HG03064 (cell line): ENCODE data around the gene SLC4A5.
"Not testable (repeated sequence)": the region's sequence is repeated elsewhere in the genome, so short reads cannot be mapped to it uniquely, and the experiment has no call there.

Experiments
- ATAC-seq: cut with Tn5 transposase; IDR thresholded peaks from one replicate; pipeline ENCODE4 v1.9.1; 2021; ENCODE audit warnings: low read depth; ENCODE audit not compliant: unreplicated experiment

SLC4A5 gene

DNA sequence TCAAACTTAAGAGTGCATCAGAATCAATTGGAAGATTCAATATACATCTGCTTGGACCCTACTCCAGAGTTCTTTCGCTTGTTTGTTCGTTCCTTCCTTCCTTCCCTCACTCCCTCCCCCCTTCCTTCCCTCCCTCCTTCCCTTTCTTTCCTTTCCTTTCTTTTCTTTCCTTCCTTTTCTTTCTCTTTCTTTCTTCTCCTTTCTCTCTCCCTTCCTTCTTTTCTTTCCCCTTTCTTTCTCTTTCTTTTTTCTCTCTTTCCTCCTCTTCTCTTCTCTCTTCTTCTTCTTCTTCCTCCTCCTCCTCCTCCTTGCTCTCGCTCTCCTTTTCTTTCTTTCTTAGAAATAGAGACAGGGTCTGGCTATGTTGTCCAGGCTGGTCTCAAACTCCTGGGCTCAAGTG lies 98.9 kb downstream of the SLC4A5 start:
- no peak for ATAC-seq

DNA sequence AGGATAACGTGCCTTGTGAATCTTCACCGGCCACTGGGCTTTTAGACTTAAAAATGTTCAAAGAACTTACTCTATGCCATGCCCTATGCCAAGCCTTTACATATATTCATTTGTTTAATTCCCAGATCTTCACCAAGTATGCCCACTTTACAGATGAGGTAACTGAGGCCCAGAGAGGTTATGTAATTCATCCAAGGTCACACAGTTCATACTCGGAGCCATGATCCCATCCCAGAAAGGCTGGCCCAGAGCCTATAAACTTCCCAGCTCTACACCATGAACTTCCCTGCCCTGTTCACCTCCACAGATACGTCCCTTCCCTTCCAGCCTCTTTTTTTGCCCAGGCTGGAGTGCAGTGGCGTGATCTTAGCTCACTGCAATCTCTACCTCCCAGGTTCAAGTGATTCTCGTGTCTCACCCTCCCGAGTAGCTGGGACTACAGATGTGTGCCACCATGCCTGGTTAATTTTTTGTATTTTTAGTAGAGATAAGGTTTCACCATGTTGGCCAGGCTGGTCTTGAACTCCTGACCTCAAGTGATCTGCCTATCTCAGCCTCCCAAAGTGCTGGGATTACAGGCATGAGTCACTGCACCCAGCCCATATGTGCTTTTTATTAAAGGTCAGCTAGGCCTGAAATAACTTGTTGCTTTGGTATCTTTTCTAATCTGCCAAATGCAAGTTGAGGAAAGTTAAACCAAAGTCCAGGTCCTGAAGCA lies 100.7 kb downstream of the SLC4A5 start:
- no peak for ATAC-seq

DNA sequence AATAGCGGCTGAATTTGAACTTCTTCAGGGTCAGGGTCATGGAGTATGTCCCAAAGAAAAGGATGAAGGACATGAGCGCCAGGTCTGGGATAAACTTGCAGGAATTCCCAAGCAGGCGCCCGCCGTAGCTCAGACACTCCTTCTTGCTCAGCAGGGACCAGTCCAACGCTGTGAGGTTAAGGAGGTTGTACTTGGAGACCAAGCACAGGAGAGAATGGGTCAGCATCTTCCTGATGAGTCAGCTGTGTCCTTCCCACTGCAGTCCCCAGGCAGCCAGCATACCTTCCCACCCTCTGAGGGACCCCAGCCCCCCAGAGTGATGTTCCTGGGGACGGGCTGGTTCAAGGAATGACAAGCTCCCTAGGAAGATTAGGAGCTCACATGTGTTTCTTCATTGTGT lies 103.9 kb downstream of the SLC4A5 start:
- ATAC-seq: no peak

DNA sequence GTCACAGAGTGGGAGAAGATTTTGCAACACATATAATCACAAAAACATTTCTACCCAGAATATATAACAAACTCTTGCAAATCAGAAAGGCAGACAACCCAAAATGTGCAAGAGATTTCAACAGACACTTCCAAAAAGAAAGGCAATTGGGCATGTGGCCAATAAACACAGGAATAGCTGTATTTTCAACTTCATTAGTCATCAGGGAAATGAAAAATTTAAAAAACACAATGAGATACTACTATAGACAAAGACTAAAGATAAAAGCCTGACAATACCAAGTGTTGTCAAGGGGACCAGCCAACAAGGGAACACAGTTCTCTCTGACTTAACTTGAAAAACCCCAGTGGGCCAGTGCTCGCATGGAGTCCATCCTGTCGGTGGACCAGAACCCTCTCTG lies 104.3 kb downstream of the SLC4A5 start:
- ATAC-seq: no peak

DNA sequence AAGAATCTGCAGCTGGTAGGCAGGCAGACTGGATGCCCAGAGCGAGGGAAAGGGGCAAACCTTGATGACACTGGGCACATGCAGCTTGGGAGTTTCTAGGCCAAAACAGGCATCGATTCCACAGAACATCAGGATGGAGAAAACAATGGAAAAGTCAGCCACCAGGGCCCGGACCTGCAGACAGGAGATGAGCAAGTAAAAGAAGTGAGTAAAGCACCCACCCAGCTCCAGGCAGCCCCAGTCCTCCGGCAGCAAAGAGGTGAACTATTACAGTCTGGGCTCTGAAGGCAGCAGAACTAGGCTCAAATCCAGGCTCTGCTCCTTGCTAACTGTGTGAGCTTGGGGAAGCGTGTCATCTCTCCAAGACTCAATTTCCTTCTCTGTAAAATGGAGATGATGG lies 108.2 kb downstream of the SLC4A5 start:
- no peak for ATAC-seq

DNA sequence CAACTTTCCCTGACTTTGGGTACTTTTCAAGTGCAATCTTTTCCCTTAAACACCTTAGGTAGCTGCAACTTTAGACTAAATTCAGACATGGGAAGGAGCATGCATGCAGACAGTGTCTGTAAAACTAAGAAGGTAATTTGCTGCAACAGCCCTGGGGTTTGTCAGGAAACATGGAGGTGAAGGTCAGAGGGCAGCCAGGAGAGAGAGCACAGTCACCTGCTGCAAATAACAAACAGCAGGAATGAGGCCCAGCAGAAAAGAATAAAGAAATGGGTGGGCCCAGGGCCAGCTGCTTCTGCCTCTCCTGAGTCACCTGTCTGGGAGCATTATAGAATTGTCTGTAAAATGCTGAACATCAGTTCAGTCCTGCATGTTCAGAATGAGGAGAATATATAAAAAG lies 109.6 kb downstream of the SLC4A5 start:
- ATAC-seq: no peak

DNA sequence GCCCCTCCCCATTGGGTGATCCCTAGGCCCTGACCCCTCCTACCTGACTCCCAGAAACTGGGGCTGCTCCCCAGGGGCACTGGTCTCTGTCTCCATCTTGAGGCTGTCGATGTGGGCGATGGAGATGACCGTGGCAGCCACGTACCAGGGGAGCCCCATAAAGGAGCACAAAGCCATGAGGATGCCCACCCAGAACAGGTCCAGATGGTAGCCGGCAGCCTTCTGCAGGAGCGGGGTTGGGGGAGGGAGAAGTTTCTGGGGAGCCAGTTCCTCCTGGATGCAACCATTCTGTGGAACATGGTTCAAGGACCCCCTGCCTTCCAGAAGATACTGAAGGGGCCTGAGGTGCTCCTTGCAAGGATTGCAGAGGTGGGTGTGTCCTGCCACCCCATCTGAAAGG lies 110.8 kb downstream of the SLC4A5 start:
- no peak for ATAC-seq

DNA sequence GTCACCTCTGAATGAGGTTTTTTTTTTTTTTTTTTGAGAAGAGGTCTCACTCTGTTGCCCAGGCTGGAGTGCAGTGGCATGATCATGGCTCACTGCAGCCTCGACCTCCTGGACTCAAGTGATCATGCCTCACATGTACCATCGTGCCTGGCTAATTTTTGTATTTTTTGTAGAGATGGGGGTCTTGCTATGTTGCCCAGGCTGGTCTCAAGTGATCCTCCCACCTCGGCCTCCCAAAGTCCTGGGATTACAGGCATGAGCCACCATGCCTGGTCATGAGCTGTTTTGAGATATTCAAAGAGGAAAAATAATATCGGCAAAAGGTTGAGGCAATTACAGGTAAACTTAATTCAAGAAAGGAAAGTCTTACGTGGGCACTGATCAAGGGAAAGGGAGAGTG lies 113.4 kb downstream of the SLC4A5 start:
- ATAC-seq: not testable (repeated sequence)

DNA sequence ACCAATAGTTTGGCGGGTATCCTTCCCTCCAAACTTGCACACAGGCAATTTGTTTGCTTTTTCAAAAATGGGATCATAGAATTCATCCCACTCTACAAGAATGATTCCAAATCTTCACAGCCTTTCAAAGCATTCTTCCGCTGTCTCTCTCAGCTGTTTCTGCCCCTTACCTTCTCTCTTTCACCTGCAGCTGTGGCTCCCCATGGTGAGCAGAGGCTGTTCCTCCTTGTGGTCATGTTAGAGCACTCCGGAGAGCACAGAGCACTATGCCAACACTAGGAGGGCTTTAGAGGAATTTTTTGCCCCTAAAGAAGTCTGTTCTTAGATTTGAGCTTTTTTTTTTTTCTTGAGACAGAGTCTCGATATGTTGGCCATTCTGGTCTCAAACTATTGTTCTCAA lies 114.4 kb downstream of the SLC4A5 start:
- no peak for ATAC-seq

DNA sequence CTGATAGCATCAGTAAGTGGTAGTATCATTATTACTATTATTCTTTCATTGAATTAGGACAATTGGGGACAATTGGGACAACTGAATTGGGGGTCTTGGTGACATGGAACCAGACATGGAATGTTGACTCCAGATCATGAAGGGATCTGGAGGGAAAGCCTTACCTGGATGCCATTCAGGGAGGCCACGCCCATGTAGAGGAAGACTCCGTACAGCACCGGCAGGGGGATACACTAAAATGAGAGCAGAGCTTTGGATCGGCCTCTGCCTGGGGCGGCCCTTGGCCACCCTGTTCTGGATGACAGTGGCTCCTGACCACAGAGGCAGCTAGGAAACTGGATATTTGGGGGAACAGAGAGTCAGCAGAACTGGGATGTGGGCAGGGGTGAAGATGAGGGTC lies 115.6 kb downstream of the SLC4A5 start:
- no peak for ATAC-seq

DNA sequence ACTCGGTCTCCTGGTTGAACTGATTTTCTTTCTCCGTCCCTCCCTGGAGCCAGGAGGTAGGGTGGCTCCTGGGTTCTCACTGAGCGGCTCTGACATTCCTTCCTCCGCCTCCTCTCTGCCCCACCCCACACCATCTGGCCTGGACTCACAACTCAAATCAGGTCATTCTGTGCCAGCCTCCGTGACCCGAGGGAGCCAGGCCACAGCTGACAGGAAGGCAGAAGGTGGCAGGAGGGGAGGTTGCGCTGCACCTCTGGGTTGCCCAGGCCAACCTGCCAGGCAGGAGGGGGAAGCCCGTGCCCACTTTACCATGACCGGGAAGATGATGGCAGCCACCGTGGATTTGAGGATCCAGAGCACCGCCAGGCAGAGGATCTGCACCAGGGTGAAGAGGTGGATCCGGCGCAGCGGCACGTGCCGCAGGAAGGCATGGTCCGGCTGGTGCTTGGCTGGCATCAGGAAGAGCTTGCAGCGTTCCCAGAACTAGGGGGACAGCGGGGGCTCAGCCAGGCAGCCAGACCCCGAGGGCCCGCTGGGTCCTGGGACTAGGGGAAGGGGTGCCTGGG lies 116.5 kb downstream of the SLC4A5 start:
- no peak for ATAC-seq

DNA sequence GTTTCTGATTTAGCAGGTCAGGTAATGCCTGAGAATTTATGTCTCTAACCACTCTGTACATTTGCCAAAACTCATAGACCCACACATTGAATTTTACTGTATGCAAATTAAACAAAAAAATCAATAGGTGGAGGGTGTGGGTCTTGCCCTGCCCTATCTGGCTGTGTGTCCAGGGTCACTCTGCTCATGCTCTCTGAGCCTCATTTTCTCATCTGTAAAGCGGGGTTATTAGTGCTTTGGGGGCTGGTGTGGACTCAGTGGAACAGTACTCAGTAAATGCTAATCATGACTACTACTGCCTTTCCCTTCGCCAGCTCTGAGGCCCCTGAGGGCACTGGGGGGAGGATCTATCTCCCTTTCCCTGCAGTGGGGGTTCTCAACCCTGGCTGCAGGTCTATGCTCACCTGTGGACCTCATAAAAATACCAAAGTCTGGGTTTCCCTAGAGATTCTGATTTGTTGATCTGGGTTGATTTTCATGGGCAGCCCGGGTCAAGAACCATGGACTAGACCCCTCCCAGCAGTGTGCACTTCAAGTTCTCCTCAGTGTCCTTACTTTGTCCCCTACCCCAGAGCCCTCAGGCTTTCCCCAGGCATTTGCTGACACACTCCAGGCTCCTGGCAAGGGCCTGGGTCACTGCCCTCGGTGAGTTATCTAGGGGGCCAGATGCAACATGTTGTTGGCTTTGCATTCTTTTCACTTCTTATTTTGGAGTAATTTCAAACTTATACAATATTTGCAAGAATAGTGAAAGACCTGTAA lies 117.3 kb downstream of the SLC4A5 start:
- no peak for ATAC-seq

DNA sequence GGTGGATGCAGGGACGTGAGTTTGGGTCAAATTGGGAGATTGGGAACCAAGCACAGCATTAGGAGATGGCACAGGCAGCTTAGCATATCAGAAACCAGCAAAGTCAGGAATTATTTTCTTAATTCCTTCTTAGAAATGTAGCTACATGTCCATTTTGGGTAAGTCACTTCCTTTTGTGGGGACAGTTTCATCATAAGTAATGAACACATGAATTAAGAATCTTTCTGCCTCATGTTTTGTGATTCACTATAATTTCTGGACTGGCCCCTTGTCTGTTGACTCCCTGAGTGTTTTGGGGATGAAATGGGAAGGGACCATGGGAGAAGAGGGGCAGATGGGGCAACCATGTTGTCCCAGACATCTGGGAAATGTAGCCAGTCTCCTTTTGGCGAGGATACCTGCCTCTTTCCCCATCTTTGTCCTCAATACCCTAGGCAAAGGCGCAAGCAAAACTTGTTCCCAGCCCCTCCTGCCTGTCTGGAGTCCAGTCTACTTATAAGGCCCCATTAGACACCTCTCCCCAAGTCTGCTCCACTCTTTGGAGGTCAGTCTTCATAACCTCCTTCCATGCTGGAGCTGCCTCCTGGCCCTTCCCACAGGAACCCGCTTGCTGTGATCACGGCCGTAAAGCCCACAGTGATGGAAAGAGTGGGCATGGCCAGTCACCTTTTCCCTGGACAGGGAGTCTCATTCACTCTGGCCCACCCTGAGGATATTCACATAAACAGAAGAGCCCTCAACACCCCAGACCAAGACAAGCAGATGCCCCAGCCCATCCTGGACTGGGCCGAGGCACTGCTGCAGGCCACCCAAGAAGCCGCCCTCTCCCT lies 119.1 kb downstream of the SLC4A5 start:
- no peak for ATAC-seq

DNA sequence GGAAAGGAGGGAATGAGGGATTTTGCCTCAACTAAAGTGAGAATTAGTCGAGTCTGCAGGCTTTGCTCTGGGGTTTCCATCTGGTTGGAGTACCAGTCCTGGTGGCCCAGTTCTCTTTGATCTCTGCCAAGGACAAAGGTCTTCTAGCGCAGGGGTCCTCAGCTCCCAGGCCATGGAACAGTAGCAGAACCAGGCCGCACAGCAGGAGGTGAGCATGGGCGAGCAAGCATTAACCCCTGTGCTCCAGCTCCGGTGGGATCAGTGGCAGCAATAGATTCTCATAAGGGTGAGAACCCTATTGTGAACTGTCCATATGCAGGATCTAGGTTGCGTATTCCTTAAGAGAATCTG lies 120.9 kb downstream of the SLC4A5 start:
- ATAC-seq: no peak

DNA sequence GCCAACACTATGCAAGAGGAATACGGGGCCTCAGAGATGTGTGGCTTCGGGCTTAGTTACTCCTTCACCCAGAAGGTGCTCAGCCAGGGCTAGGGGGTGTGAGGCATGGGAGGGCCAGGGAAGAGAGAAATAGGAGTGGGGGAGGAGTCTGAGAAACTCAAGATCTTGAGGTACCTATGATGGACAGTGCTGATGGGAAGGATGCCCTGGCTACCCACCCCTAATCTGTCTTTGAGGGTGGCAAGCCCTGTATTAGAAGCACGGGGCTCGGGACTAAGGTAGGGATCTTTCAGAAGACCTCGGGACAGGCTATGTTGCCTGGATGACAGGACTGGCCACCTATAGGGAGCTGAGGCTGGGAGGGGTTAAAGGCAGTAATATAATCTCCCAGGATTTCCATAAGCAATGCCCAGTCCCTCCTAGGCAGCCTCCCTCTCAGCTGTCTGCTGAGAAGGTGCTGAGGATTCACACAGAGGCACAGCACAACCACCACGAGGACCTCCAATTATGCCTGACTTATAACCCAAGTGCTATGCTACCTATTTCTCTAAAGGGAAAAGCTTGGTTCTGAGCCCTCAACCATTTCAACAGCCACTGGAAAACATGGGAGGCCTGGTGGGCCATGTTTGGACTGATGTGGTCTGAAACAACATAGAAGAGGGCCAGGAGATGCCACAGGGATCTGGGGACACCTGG lies 121.5 kb downstream of the SLC4A5 start:
- no peak for ATAC-seq

DNA sequence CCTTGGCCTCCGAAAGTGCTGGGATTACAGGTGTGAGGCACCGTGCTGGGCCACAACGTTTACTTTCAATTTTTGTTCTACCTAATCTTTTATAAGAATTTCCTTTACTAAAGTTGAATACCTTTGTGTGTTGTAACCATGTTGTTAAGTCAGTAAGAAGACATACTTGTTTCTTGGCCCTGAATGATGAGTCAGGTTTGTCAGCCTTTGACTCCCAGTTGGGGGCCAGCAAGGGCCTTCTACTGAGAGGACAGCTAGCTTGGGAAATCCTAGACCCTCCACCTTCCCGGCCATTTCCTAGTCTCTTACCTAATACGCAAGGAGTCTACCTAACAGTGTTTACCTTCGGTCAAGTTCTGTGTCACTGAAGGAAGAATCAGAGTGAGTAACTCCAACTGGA lies 122.1 kb downstream of the SLC4A5 start:
- no peak for ATAC-seq

DNA sequence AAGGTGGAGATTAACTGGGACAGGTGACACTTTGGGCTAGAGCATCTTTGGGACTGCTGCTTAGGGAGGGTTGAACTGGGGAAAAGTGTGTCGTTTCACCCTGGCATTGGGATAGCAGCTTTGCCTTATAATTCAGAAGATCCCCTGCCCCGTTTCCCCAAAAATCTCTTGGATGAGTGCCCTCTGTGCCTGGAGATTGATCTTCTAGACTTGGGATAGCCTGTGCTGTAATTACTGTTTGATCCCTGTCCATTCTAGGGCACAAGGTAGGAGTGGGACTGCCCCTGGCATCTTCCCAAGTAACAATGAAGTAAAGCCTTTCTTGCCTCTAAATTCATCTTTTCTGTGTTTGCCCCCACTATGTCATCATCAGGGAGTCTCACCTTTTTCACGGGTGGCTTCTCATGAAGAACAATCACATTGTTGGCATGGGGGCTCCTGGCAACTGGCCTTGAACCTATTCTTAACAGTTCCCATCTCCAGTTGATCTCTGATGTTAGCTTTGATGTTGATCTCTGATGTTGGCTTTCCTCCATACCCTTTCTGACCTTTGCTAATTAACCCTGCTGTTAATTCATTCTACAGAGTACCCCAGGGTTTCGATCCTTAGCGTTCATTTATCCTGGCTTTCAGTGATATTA lies 123.2 kb downstream of the SLC4A5 start:
- ATAC-seq: no peak

DNA sequence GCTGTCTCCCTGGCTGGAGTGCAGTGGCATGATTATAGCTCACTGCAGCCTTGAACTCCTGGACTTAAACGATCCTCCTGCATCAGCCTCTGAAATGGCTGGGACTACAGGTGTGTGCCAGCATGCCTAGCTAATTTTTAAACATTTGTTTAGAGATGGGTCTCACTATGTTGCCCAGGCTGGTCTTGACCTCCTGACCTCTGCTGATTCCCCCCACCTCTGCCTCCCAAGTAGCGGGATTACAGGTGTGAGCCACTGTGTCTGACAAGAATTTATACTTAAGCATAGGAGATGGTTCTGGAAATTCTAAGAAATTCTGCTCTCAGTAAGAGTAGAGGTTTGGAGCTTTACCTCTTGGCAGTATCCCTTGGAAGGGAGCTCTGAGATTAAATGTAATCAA lies 126.6 kb downstream of the SLC4A5 start:
- no peak for ATAC-seq

DNA sequence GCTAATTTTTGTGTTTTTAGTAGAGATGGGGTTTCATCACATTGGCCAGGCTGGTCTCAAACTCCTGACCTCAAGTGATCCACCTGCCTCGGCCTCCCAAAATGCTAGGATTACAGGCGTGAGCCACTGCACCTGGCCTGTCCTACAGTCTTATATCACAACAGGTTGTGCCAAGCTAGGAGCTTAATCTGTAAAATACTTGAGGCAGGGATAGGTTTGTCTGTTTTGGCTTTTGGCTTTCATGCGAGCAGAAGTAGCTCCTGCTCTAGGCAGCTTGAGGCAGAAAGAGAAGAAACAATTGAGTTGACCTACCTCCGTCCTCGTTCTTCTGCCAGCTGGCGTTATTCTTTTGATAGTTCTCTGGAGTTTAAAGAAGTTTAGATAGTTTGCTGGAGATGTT lies 127.4 kb downstream of the SLC4A5 start:
- ATAC-seq: not testable (repeated sequence)
